ENCODE data around the gene NELFB.

The NELFB gene

GRCh38 chr9:137254624-137255447, at the start of gene NELFB:
TSS of gene NELFB (plus strand) at chr9:137255327.
- DNase-seq (ENCODE audit: low read depth): no peak

GRCh38 chr9:137206602-137207001, 48.5 kb upstream of the NELFB start:
- TF ChIP-seq CTCF (conservative IDR thresholded peaks at IDR 0.05; ENCODE audit: low read depth, low read length): no peak
- peak overlapping the region; percentile 86 for H3K4me3 ChIP-seq (ENCODE audit: low read length)
- DNase-seq (ENCODE audit: low read depth): no peak

More at GRCh38 chr9:137254624-137255447, at the start of gene NELFB:
- no peak for TF ChIP-seq CTCF (conservative IDR thresholded peaks at IDR 0.05; ENCODE audit: low read depth, low read length)
- H3K4me3 ChIP-seq (ENCODE audit: low read length): peak within 1 kb of the TSS; percentile 89

GRCh38 chr9:137211532-137211931, 43.6 kb upstream of the NELFB start:
- no peak overlapping the region for H3K4me3 ChIP-seq (ENCODE audit: low read length)
- TF ChIP-seq CTCF (conservative IDR thresholded peaks at IDR 0.05; ENCODE audit: low read depth, low read length): no peak
- DNase-seq (ENCODE audit: low read depth): no peak

DNA sequence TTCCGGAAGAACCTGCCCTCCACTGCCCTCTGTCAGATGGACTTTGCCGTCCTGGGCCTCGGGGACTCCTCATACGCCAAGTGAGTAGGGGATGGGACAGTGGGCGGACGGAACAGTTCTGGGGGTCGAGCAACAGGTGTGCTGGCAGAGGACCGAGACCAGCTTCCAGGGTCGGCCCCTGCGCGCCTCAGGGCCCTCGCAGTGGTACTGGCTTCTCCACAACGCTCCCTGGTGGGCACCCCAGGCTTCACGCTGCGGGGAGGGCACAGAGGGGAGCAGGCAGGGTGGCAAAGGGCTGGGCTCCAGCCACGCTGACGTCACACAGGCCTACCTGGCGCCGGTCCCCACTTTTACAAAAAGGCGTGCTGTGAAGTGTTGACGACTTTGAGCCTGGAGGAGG, 42.6 kb upstream of the NELFB start:
- DNase-seq (ENCODE audit: low read depth): no peak
- no peak overlapping the region for H3K4me3 ChIP-seq (ENCODE audit: low read length)
- no peak for TF ChIP-seq CTCF (conservative IDR thresholded peaks at IDR 0.05; ENCODE audit: low read depth, low read length)

- TF ChIP-seq CTCF (conservative IDR thresholded peaks at IDR 0.05; ENCODE audit: low read depth, low read length): peak; percentile 28
- H3K4me3 ChIP-seq (ENCODE audit: low read length): no peak overlapping the region
- no peak for DNase-seq (ENCODE audit: low read depth)
These were observed 41.7 kb upstream of the NELFB start for GRCh38 chr9:137213160-137214060.

DNA sequence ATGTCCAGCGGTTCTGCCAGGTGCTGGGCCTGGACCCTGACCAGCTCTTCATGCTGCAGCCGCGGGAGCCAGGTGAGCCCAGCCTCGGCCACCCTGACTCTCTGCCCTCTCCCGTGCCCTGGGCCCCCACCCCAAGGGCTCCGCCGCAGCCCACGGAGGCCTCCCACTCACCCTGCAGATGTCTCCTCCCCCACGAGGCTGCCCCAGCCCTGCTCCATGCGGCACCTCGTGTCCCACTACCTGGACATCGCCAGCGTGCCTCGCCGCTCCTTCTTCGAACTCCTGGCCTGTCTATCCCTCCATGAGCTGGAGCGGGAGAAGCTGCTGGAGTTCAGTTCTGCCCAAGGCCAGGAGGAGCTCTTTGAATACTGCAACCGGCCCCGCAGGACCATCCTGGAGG, 40.5 kb upstream of the NELFB start:
- TF ChIP-seq CTCF (conservative IDR thresholded peaks at IDR 0.05; ENCODE audit: low read depth, low read length): no peak
- no peak overlapping the region for H3K4me3 ChIP-seq (ENCODE audit: low read length)
- DNase-seq (ENCODE audit: low read depth): no peak
